A549 (cell line): ENCODE data around the gene GTPBP8. TPM values are rescaled to one million over a fixed set of nuclear protein-coding genes. Genes with fewer than 3 reads are reported as not detected.

Experiments used
- ATAC-seq, 2 experiments: fragments of 200-7000 bp in 1 of 2; fragments of >200 bp in 1 of 2; cut with Nextera tagmentation in 1 of 2; cut with Tn5 transposase in 1 of 2; 3 replicates each; pipeline versions ENCODE4 v1.8.0 to v1.9.1; 2018 to 2020; ENCODE audit warnings: mild to moderate bottlenecking in 1 of 2, moderate library complexity in 1 of 2
- CTCF ChIA-PET: fragments of 300-600 bp; sonication (Branson Sonifier 250); formaldehyde crosslinking; extraction: SDS; loops from one replicate; lab custom pipeline; 2021; ENCODE audit warnings: antibody characterized with exemption, inconsistent platforms; lab: Yijun Ruan, JAX
- POLR2A ChIA-PET: fragments of 350-600 bp; formaldehyde crosslinking; extraction: SDS; loops from one replicate; lab custom pipeline; 2021; ENCODE audit warnings: antibody characterized with exemption, inconsistent platforms; lab: Yijun Ruan, JAX
- DNase-seq, 2 experiments: peaks; one replicate each; pipeline versions ENCODE4 v3.0.0 to v3.0.0-alpha.2; 2011 to 2016; ENCODE audit warnings: low read depth in 1 of 2, low spot score in 1 of 2
- FAIRE-seq: peaks from 2 replicates; lab custom pipeline; 2011; peaks lifted over from hg19 to GRCh38; lab: Jason Lieb, UNC
- H3K27ac ChIP-seq, 2 experiments: fragments of >200 bp; sonication (Bioruptor Twin); formaldehyde crosslinking; 3 replicates each; pipeline ENCODE4 v1.5.1; 2016 to 2017
- H3K4me1 ChIP-seq: fragments of >200 bp; sonication (Bioruptor Twin); formaldehyde crosslinking; 3 replicates; pipeline ENCODE4 v1.6.1; 2016
- H3K4me2 ChIP-seq: fragments of >200 bp; sonication (Bioruptor Twin); formaldehyde crosslinking; 3 replicates; pipeline ENCODE4 v1.6.1; 2016
- H3K4me3 ChIP-seq: fragments of >200 bp; sonication (Bioruptor Twin); formaldehyde crosslinking; 3 replicates; pipeline ENCODE4 v1.5.1; 2016
- H3K9me3 ChIP-seq: fragments of >200 bp; sonication (Bioruptor Twin); formaldehyde crosslinking; 3 replicates; pipeline ENCODE4 v1.6.1; 2016
- CHD2 ChIP-seq: fragments of 150-350 bp; IDR thresholded peaks from 2 replicates; pipeline ENCODE4 v1.6.1; 2014; ENCODE audit warnings: low read length; ENCODE audit not compliant: partially characterized antibody
- CHD4 ChIP-seq: fragments of 200-600 bp; sonication (generic); IDR thresholded peaks from 2 replicates; pipeline ENCODE4 v1.6.1; 2016; ENCODE audit warnings: antibody characterized with exemption, mild to moderate bottlenecking, borderline replicate concordance
- E2F6 ChIP-seq: IDR thresholded peaks from 2 replicates; pipeline ENCODE4 v1.6.1; 2012; ENCODE audit warnings: low read depth, borderline replicate concordance
- FOSL2 ChIP-seq, 2 experiments: fragments of 450-650 bp in 1 of 2; fragments of >200 bp in 1 of 2; sonication (Bioruptor Twin) in 1 of 2; formaldehyde crosslinking; IDR thresholded peaks; 2 replicates each; pipeline versions ENCODE4 v1.5.0 to v1.6.1; 2016 to 2020; ENCODE audit warnings: mild to moderate bottlenecking in 1 of 2, moderate library complexity in 1 of 2
- HEYL ChIP-seq: fragments of 250-450 bp; sonication (Bioruptor Pico); IDR thresholded peaks from 2 replicates; pipeline ENCODE4 v1.8.0; 2021; ENCODE audit warnings: mild to moderate bottlenecking, moderate library complexity
- JUN ChIP-seq, 2 experiments: fragments of >200 bp; sonication (Bioruptor Twin); formaldehyde crosslinking; IDR thresholded peaks; 2 replicates in 1 of 2; 3 replicates in 1 of 2; pipeline ENCODE4 v1.6.1; 2016 to 2017
- JUNB ChIP-seq: fragments of >200 bp; sonication (Bioruptor Twin); formaldehyde crosslinking; IDR thresholded peaks from 2 replicates; pipeline ENCODE4 v1.6.1; 2016
- MAX ChIP-seq: IDR thresholded peaks from 2 replicates; pipeline ENCODE4 v1.6.1; 2012
- MYC ChIP-seq: IDR thresholded peaks from 2 replicates; pipeline ENCODE4 v1.6.1; 2012; ENCODE audit warnings: mild to moderate bottlenecking, inconsistent platforms, low read length, improper control_type of control experiment, borderline replicate concordance
- NFE2L2 ChIP-seq: fragments of 150-350 bp; conservative IDR thresholded peaks from 2 replicates; pipeline ENCODE4 v1.6.1; 2014; ENCODE audit warnings: low read length
- PHF8 ChIP-seq: fragments of 200-600 bp; sonication (generic); IDR thresholded peaks from 2 replicates; pipeline ENCODE4 v1.6.1; 2016; ENCODE audit warnings: low read depth, mild to moderate bottlenecking, antibody characterized with exemption, moderate library complexity, borderline replicate concordance
- RAD21 ChIP-seq, 2 experiments: fragments of >200 bp in 1 of 2; sonication (Bioruptor Twin) in 1 of 2; formaldehyde crosslinking in 1 of 2; IDR thresholded peaks in 1 of 2; conservative IDR thresholded peaks in 1 of 2; 2 replicates in 1 of 2; 3 replicates in 1 of 2; pipeline ENCODE4 v1.6.1; 2012 to 2018; ENCODE audit warnings: inconsistent platforms in 1 of 2
- SMC3 ChIP-seq: fragments of >200 bp; sonication (Bioruptor Twin); formaldehyde crosslinking; IDR thresholded peaks from 3 replicates; pipeline ENCODE4 v1.6.1; 2018; ENCODE audit warnings: inconsistent platforms
- ZSCAN20 ChIP-seq: fragments of 250-450 bp; sonication (Bioruptor Pico); IDR thresholded peaks from 2 replicates; pipeline ENCODE4 v1.8.0; 2022; ENCODE audit warnings: mild to moderate bottlenecking, moderate library complexity
- WGBS: methylation state at CpG from one replicate; pipeline ENCODE4 v1.1.6; 2017; ENCODE audit errors: missing lambda C conversion rate; 5-methylcytosine and 5-hydroxymethylcytosine counted together
- polyA plus RNA-seq, 4 experiments: library from polyadenylated mRNA; depleted of rRNA in 3 of 4; stranded (reverse); fragments of >200 nt; fragmentation: RNase III in 1 of 4; extraction: RNeasy Plus Mini Kit Qiagen cat#74134 plus additional on column Dnase treatment in 1 of 4; gene quantifications; 2 replicates in 3 of 4; 3 replicates in 1 of 4; pipeline ENCODE4 v1.2.3, GENCODE V29; 2011 to 2017
- TF ChIP-seq, protein P1 (sequence below): fragments of >200 bp; sonication (Bioruptor Twin); formaldehyde crosslinking; IDR thresholded peaks from 3 replicates; pipeline ENCODE4 v1.5.1; 2016
- TF ChIP-seq, protein P2 (sequence below): fragments of 450-650 bp; IDR thresholded peaks from 2 replicates; pipeline ENCODE4 v1.6.1; 2014; ENCODE audit warnings: antibody characterized with exemption

Gene GTPBP8
- polyA plus RNA-seq, 2 of the 4 experiments (the other 2 are of a cell fraction) = 18.3 to 26.6 TPM

DNA sequence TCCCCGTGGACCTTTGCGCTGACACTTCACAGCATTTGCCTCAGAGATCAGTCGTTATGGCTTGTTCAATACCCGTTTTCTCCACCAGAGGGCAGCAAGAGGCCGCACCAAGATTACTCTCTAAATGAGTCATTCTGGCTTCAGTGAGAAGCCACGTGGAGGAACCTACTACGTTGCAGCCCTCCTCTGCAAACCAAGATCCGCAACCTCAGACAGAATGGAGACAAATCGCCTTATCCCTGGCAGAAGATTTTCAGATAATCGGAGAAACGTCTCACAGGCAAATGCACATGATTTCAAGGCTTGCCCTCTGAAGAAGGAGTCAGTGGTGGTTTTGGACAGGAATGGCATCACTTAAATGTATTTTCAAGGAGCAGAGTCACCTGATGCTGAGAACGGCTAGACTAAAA is 60.5 kb downstream of the GTPBP8 start:
- no peak overlapping the region for H3K4me3 ChIP-seq
- ATAC-seq = peak; percentile 81 to 92
- POLR2A ChIA-PET = no interaction called here
- no peaks in the 10 kb centered on the region for H3K9me3 ChIP-seq
- peaks cover 34% of the 10 kb centered on the region for H3K4me1 ChIP-seq
- peak overlapping the region; percentile 64 for H3K4me2 ChIP-seq
- DNase-seq = peak; percentile 74 to 76
- peak overlapping the region; percentile 46 to 71; a peak in 5 of 6 replicates for H3K27ac ChIP-seq
- CTCF ChIA-PET = interaction anchor here (0.6 to 9.2 kb wide), 25 partner anchors 10 to 577 kb away, joined by 3 to 130 read pairs (median 4); no protein-coding TSS in a partner anchor
- 11% methylated on average over 12 of the region's 12 CpGs for WGBS
- TF ChIP-seq RAD21 (conservative IDR thresholded peaks at IDR 0.05 in 1 of 2, IDR thresholded peaks at IDR 0.05 in 1 of 2) = peak; percentile 97 to 99
- TF ChIP-seq PHF8 = no peak
- TF ChIP-seq CHD4 = no peak
- peak; percentile 98 for TF ChIP-seq MAX
- TF ChIP-seq JUN (IDR thresholded peaks at IDR 0.05) = peak in 1 of 2 experiments; percentile 22; a peak in 1 of 5 replicates
- no peak for TF ChIP-seq NFE2L2
- TF ChIP-seq, protein P1, sequence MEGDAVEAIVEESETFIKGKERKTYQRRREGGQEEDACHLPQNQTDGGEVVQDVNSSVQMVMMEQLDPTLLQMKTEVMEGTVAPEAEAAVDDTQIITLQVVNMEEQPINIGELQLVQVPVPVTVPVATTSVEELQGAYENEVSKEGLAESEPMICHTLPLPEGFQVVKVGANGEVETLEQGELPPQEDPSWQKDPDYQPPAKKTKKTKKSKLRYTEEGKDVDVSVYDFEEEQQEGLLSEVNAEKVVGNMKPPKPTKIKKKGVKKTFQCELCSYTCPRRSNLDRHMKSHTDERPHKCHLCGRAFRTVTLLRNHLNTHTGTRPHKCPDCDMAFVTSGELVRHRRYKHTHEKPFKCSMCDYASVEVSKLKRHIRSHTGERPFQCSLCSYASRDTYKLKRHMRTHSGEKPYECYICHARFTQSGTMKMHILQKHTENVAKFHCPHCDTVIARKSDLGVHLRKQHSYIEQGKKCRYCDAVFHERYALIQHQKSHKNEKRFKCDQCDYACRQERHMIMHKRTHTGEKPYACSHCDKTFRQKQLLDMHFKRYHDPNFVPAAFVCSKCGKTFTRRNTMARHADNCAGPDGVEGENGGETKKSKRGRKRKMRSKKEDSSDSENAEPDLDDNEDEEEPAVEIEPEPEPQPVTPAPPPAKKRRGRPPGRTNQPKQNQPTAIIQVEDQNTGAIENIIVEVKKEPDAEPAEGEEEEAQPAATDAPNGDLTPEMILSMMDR = peak; percentile 95
- peak; percentile 99 for TF ChIP-seq SMC3
- peak; percentile 46; the same call in 1 of the 2 replicates for TF ChIP-seq JUNB
- TF ChIP-seq ZSCAN20 (CRISPR knock-in tag) = no peak
- no peak for TF ChIP-seq HEYL (CRISPR knock-in tag)
- TF ChIP-seq CHD2 = no peak
- TF ChIP-seq E2F6 = peak; percentile 88
- TF ChIP-seq MYC = peak; percentile 88
- TF ChIP-seq FOSL2 (IDR thresholded peaks at IDR 0.05) = peak; percentile 78
- TF ChIP-seq FOSL2 (CRISPR knock-in tag; IDR thresholded peaks at IDR 0.05) = peak; percentile 97
- TF ChIP-seq, protein P2, sequence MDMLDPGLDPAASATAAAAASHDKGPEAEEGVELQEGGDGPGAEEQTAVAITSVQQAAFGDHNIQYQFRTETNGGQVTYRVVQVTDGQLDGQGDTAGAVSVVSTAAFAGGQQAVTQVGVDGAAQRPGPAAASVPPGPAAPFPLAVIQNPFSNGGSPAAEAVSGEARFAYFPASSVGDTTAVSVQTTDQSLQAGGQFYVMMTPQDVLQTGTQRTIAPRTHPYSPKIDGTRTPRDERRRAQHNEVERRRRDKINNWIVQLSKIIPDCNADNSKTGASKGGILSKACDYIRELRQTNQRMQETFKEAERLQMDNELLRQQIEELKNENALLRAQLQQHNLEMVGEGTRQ = peak; percentile 74
- peak; percentile 61 for FAIRE-seq

Other genes with a start within 250 kb of the GTPBP8 start
- 0.10 and 0.26 TPM in 2 replicates for gene CD200R1L, start 144.1 kb upstream of the GTPBP8 start, polyA plus RNA-seq (2011; rRNA removed)
- gene CD200R1L, start 144.1 kb upstream of the GTPBP8 start, polyA plus RNA-seq (2017; fragmentation: RNase III; extraction: RNeasy Plus Mini Kit Qiagen cat#74134 plus additional on column Dnase treatment) = 0.09 TPM in 1 of 3 replicates, not detected in the others
- 0.08 and 0.12 TPM in 2 replicates for gene CD200R1, start 15.9 kb upstream of the GTPBP8 start, polyA plus RNA-seq (2011; rRNA removed)
- gene CD200R1, start 15.9 kb upstream of the GTPBP8 start, polyA plus RNA-seq (2017; fragmentation: RNase III; extraction: RNeasy Plus Mini Kit Qiagen cat#74134 plus additional on column Dnase treatment) = 0.05 to 0.13 TPM (median 0.08 TPM) in 3 replicates
- 4.0 and 5.7 TPM in 2 replicates for gene BOC, start 220.6 kb downstream of the GTPBP8 start, polyA plus RNA-seq (2011; rRNA removed)
- gene BOC, start 220.6 kb downstream of the GTPBP8 start, polyA plus RNA-seq (2017; fragmentation: RNase III; extraction: RNeasy Plus Mini Kit Qiagen cat#74134 plus additional on column Dnase treatment) = 3.4 to 4.0 TPM (median 3.6 TPM) in 3 replicates